ENCODE data around the gene DMGDH. TPM values are rescaled to one million over a fixed set of nuclear protein-coding genes. Genes with fewer than 3 reads are reported as not detected.

The DMGDH gene
- total RNA-seq, 3 donors from 2014 or later (not counting 1 experiment from before 2014, with no cell fraction given): 0.43 to 2.9 (median 2.4) TPM

DNA sequence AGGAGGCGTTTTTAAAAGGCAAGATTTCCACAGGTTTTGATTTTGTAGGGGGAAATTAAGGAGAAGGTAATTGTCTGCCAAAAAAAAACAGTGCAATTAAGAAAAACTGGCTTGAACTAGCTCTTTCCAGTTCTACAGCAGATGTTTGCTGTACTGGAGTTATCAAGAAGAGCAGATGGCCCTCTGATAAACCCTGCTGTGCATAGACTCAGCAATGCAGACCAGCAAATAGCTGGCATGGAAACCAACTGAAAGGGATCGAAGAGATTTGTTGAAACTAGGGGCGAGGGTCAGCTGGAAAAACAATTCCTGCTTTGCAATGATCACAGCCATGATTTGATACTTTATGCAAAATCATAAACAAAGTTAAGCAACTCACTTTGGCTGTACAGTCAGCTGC, 24.3 kb upstream of the DMGDH start:
- Mint-ChIP-seq H3K4me3 (no peak overlapping the region), H3K9me3 (no peaks in the 10 kb centered on the region), H3K27ac (no peak overlapping the region), H3K4me1 (no peaks in the 10 kb centered on the region), H3K36me3 (no peaks in the 10 kb centered on the region), H3K27me3 (ENCODE audit: low read depth in 2 of 2) (peaks cover 5 to 7% of the 10 kb centered on the region in 2 donors)
- Histone ChIP-seq H3K27me3 (ENCODE audit: control insufficient read depth, insufficient read depth, low read length) (no peaks in the 10 kb centered on the region), H3K36me3 (ENCODE audit: control insufficient read depth, insufficient read depth, low read length) (no peaks in the 10 kb centered on the region), H3K4me1 (ENCODE audit: control insufficient read depth, insufficient read depth, low read length) (no peaks in the 10 kb centered on the region), H3K27ac (ENCODE audit: low read length) (no peak overlapping the region), H3K9me3 (ENCODE audit: control insufficient read depth, insufficient read depth, low read length) (no peaks in the 10 kb centered on the region), H3K4me3 (ENCODE audit: low read length) (no peak overlapping the region)
- TF ChIP-seq, protein P1, sequence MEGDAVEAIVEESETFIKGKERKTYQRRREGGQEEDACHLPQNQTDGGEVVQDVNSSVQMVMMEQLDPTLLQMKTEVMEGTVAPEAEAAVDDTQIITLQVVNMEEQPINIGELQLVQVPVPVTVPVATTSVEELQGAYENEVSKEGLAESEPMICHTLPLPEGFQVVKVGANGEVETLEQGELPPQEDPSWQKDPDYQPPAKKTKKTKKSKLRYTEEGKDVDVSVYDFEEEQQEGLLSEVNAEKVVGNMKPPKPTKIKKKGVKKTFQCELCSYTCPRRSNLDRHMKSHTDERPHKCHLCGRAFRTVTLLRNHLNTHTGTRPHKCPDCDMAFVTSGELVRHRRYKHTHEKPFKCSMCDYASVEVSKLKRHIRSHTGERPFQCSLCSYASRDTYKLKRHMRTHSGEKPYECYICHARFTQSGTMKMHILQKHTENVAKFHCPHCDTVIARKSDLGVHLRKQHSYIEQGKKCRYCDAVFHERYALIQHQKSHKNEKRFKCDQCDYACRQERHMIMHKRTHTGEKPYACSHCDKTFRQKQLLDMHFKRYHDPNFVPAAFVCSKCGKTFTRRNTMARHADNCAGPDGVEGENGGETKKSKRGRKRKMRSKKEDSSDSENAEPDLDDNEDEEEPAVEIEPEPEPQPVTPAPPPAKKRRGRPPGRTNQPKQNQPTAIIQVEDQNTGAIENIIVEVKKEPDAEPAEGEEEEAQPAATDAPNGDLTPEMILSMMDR (IDR thresholded peaks at IDR 0.05): no peak
- DNase-seq (no peak), ATAC-seq (no peak)
- intact Hi-C loops (cut with micrococcal nuclease): no loop called here
- WGBS (ENCODE audit: insufficient coverage): 77% methylated on average over 3 of the region's 3 CpGs

DNA sequence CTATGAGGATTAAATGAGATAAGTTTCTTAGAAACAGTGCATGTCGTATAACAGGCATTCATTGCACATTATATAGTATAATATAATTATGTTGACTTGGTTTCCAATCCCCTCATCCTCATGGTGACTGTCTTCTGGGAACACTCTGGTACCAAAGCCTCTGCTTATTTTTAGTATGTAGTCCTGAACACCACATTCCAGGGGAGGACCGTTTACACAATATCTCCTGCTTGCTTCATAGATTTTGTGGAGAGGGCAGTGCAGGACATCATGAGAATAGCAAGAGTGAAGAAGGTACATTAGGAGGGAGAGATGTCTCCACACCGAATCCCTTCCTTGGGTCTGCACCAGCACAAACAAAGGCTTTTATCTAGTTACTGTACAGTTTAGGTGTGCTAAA, 21.6 kb upstream of the DMGDH start:
- no peaks in the 10 kb centered on the region for H3K9me3 ChIP-seq (ENCODE audit: control insufficient read depth, insufficient read depth, low read length)
- no peaks in the 10 kb centered on the region for H3K36me3 ChIP-seq (ENCODE audit: control insufficient read depth, insufficient read depth, low read length)
- intact Hi-C loops (cut with micrococcal nuclease): no loop called here
- ATAC-seq: no peak
- 100% methylated on average over 1 of the region's 3 CpGs for WGBS (ENCODE audit: insufficient coverage)
- no peak overlapping the region for H3K4me3 ChIP-seq (ENCODE audit: low read length)
- Mint-ChIP-seq H3K4me3 (no peak overlapping the region), H3K27ac (no peak overlapping the region), H3K9me3 (no peaks in the 10 kb centered on the region), H3K4me1 (no peaks in the 10 kb centered on the region), H3K27me3 (ENCODE audit: low read depth in 2 of 2) (peaks cover 7% of the 10 kb centered on the region in 2 donors), H3K36me3 (no peaks in the 10 kb centered on the region)
- no peaks in the 10 kb centered on the region for H3K27me3 ChIP-seq (ENCODE audit: control insufficient read depth, insufficient read depth, low read length)
- H3K27ac ChIP-seq (ENCODE audit: low read length): no peak overlapping the region
- no peaks in the 10 kb centered on the region for H3K4me1 ChIP-seq (ENCODE audit: control insufficient read depth, insufficient read depth, low read length)
- TF ChIP-seq, protein P1 (IDR thresholded peaks at IDR 0.05): no peak
- no peak for DNase-seq

DNA sequence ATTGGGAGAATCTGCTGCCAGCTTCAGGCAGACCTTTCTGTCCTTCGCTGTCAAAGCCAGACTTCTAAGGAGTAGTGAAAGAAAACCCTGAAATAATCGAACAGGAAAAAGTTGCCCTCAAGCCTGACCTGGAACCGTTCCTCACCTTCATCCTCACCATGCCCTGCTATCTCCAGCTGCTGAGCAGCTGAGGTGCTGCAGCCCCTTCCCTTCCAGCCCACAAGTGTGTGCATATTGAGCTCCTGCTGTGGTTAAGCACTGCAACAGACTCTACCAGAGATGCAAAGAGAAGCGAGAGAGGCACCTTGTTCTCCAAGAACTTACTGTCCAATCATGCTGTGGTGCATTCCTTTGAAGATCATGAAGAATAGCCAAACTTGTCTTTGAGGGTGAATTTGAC, 19.0 kb upstream of the DMGDH start:
- Mint-ChIP-seq H3K9me3 (no peaks in the 10 kb centered on the region), H3K4me1 (no peaks in the 10 kb centered on the region), H3K36me3 (no peaks in the 10 kb centered on the region), H3K27me3 (ENCODE audit: low read depth in 2 of 2) (peaks cover 0 to 4% of the 10 kb centered on the region in 2 donors), H3K27ac (no peak overlapping the region), H3K4me3 (no peak overlapping the region)
- ATAC-seq (no peak), DNase-seq (no peak)
- intact Hi-C loops (cut with micrococcal nuclease): no loop called here
- H3K4me3 ChIP-seq (ENCODE audit: low read length): no peak overlapping the region
- H3K27me3 ChIP-seq (ENCODE audit: control insufficient read depth, insufficient read depth, low read length): no peaks in the 10 kb centered on the region
- H3K9me3 ChIP-seq (ENCODE audit: control insufficient read depth, insufficient read depth, low read length): no peaks in the 10 kb centered on the region
- TF ChIP-seq, protein P1 (IDR thresholded peaks at IDR 0.05): no peak
- 54% methylated on average over 4 of the region's 4 CpGs for WGBS (ENCODE audit: insufficient coverage)
- no peaks in the 10 kb centered on the region for H3K4me1 ChIP-seq (ENCODE audit: control insufficient read depth, insufficient read depth, low read length)
- no peaks in the 10 kb centered on the region for H3K36me3 ChIP-seq (ENCODE audit: control insufficient read depth, insufficient read depth, low read length)
- no peak overlapping the region for H3K27ac ChIP-seq (ENCODE audit: low read length)

DNA sequence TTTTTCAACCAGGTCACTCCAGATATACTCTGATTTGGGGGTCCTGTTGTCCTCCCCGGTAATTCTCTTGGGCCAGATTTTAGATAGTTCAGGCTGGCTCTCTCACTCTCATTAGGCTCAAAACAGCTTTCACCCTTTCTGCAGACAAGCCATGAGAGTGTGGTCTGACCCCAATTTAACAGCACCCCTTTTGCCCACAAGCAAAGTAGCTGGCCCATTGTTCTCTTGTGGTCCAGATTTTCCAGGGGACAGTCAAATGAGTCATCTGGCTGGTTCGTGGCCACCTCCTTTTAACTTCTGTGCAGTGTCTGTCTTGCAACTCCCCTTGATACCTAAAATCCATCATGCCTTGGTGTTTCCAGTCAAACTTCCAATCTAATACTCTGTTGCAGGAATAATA, 16.6 kb upstream of the DMGDH start:
- TF ChIP-seq, protein P1 (IDR thresholded peaks at IDR 0.05): no peak
- H3K27me3 Mint-ChIP-seq (ENCODE audit: low read depth in 2 of 2): peaks cover 0 to 4% of the 10 kb centered on the region in 2 donors
- 52% methylated on average over 2 of the region's 2 CpGs for WGBS (ENCODE audit: insufficient coverage)

More for the DNA sequence above, 16.6 kb upstream of the DMGDH start:
- Mint-ChIP-seq H3K27ac (no peak overlapping the region), H3K36me3 (no peaks in the 10 kb centered on the region), H3K9me3 (no peaks in the 10 kb centered on the region), H3K4me3 (no peak overlapping the region), H3K4me1 (no peaks in the 10 kb centered on the region)
- Histone ChIP-seq H3K27ac (ENCODE audit: low read length) (no peak overlapping the region), H3K4me3 (ENCODE audit: low read length) (no peak overlapping the region), H3K4me1 (ENCODE audit: control insufficient read depth, insufficient read depth, low read length) (no peaks in the 10 kb centered on the region), H3K9me3 (ENCODE audit: control insufficient read depth, insufficient read depth, low read length) (no peaks in the 10 kb centered on the region), H3K36me3 (ENCODE audit: control insufficient read depth, insufficient read depth, low read length) (no peaks in the 10 kb centered on the region), H3K27me3 (ENCODE audit: control insufficient read depth, insufficient read depth, low read length) (no peaks in the 10 kb centered on the region)
- no peak for DNase-seq
- ATAC-seq: no peak
- intact Hi-C loops (cut with micrococcal nuclease): no loop called here

Measured in natural killer cell (primary cell).